Mesodermal cell (in vitro differentiated cells): ENCODE measurements around the gene MDGA2.

Source experiments
- H3K27ac ChIP-seq: 2 replicates; pipeline ENCODE4 v1.7.0; 2013; ENCODE audit warnings: mild to moderate bottlenecking, low read depth, low read length, moderate library complexity; ENCODE audit not compliant: severe bottlenecking
- H3K36me3 ChIP-seq: 2 replicates; pipeline ENCODE4 v1.7.1; 2013; ENCODE audit warnings: mild to moderate bottlenecking, low read length, moderate library complexity; ENCODE audit not compliant: control insufficient read depth, insufficient read depth
- H3K4me1 ChIP-seq: one replicate; pipeline ENCODE4 v1.7.1; 2013; ENCODE audit warnings: mild to moderate bottlenecking, low read length; ENCODE audit not compliant: insufficient read depth, control insufficient read depth, poor library complexity, severe bottlenecking
- H3K4me3 ChIP-seq: 2 replicates; pipeline ENCODE4 v1.7.0; 2013; ENCODE audit warnings: low read length, control low read depth, mild to moderate bottlenecking; ENCODE audit not compliant: insufficient read depth, poor library complexity, severe bottlenecking; ENCODE audit errors: extremely low read depth
- H3K9me3 ChIP-seq: 2 replicates; pipeline ENCODE4 v1.7.1; 2013; ENCODE audit warnings: mild to moderate bottlenecking, low read length, moderate library complexity; ENCODE audit not compliant: control insufficient read depth
- whole genome bisulfite sequencing, 2 experiments: methylation state at CpG; one replicate each; pipeline ENCODE4 v1.1.5; 2013; ENCODE audit warnings: missing lambda C conversion rate in 2 of 2; ENCODE audit not compliant: insufficient coverage in 2 of 2; 5-methylcytosine and 5-hydroxymethylcytosine counted together

MDGA2 gene

GRCh38 chr14:47346849-47347248 is 328.6 kb downstream of the MDGA2 start:
- H3K36me3 ChIP-seq, result no peaks in the 10 kb centered on the region
- H3K27ac ChIP-seq, result no peak overlapping the region
- no peaks in the 10 kb centered on the region for H3K9me3 ChIP-seq
- WGBS, 2 experiments, result 80 to 84% methylated on average over 2 to 5 of the region's 5 CpGs
- no peaks in the 10 kb centered on the region for H3K4me1 ChIP-seq
- no peak overlapping the region for H3K4me3 ChIP-seq

- no peaks in the 10 kb centered on the region for H3K36me3 ChIP-seq
- no peaks in the 10 kb centered on the region for H3K4me1 ChIP-seq
- H3K4me3 ChIP-seq, result no peak overlapping the region
- WGBS, 2 experiments, result 100% methylated on average over 1 of the region's 2 CpGs; no CpG with 5 or more reads in 1 of the 2 experiments
- no peaks in the 10 kb centered on the region for H3K9me3 ChIP-seq
- H3K27ac ChIP-seq, result no peak overlapping the region
Observed at GRCh38 chr14:47345016-47345415, 330.4 kb downstream of the MDGA2 start.

GRCh38 chr14:47332939-47333338 is 342.5 kb downstream of the MDGA2 start:
- H3K9me3 ChIP-seq, result no peaks in the 10 kb centered on the region
- no peak overlapping the region for H3K27ac ChIP-seq
- H3K4me1 ChIP-seq, result no peaks in the 10 kb centered on the region
- H3K4me3 ChIP-seq, result no peak overlapping the region
- H3K36me3 ChIP-seq, result no peaks in the 10 kb centered on the region
- WGBS, 2 experiments, result no CpG with 5 or more reads among the region's 3 CpGs

GRCh38 chr14:47332106-47332505 is 343.3 kb downstream of the MDGA2 start:
- Histone ChIP-seq H3K9me3 (no peaks in the 10 kb centered on the region), H3K27ac (no peak overlapping the region), H3K4me1 (no peaks in the 10 kb centered on the region), H3K36me3 (no peaks in the 10 kb centered on the region), H3K4me3 (no peak overlapping the region)

GRCh38 chr14:47328376-47328775 is 347.0 kb downstream of the MDGA2 start:
- Histone ChIP-seq H3K36me3 (no peaks in the 10 kb centered on the region), H3K9me3 (no peaks in the 10 kb centered on the region), H3K27ac (no peak overlapping the region), H3K4me1 (no peaks in the 10 kb centered on the region), H3K4me3 (no peak overlapping the region)
- 93 to 100% methylated on average over 2 to 3 of the region's 4 CpGs for WGBS, 2 experiments

- H3K4me3 ChIP-seq, result no peak overlapping the region
- H3K4me1 ChIP-seq, result no peaks in the 10 kb centered on the region
- H3K27ac ChIP-seq, result no peak overlapping the region
- 80% methylated on average over 1 of the region's 3 CpGs; no CpG with 5 or more reads in 1 of the 2 experiments for WGBS, 2 experiments
- no peaks in the 10 kb centered on the region for H3K9me3 ChIP-seq
- H3K36me3 ChIP-seq, result no peaks in the 10 kb centered on the region
Observed at GRCh38 chr14:47327336-47327735, 348.1 kb downstream of the MDGA2 start.

- Histone ChIP-seq H3K9me3 (no peaks in the 10 kb centered on the region), H3K4me3 (no peak overlapping the region), H3K36me3 (no peaks in the 10 kb centered on the region), H3K27ac (no peak overlapping the region), H3K4me1 (no peaks in the 10 kb centered on the region)
- WGBS, 2 experiments, result no CpG with 5 or more reads among the region's 2 CpGs
Observed at GRCh38 chr14:47322751-47323150, 352.7 kb downstream of the MDGA2 start.

GRCh38 chr14:47302121-47302520 is 373.3 kb downstream of the MDGA2 start:
- Histone ChIP-seq H3K9me3 (no peaks in the 10 kb centered on the region), H3K4me3 (no peak overlapping the region), H3K36me3 (no peaks in the 10 kb centered on the region), H3K27ac (no peak overlapping the region), H3K4me1 (peaks cover 5% of the 10 kb centered on the region)
- 100% methylated on average over 1 of the region's 2 CpGs; no CpG with 5 or more reads in 1 of the 2 experiments for WGBS, 2 experiments

- H3K4me3 ChIP-seq, result no peak overlapping the region
- no CpG with 5 or more reads among the region's 3 CpGs for WGBS, 2 experiments
- H3K9me3 ChIP-seq, result no peaks in the 10 kb centered on the region
- peaks cover 5% of the 10 kb centered on the region for H3K4me1 ChIP-seq
- no peaks in the 10 kb centered on the region for H3K36me3 ChIP-seq
- no peak overlapping the region for H3K27ac ChIP-seq
Observed at GRCh38 chr14:47300796-47301195, 374.6 kb downstream of the MDGA2 start.

- no CpG with 5 or more reads among the region's 1 CpG for WGBS, 2 experiments
- Histone ChIP-seq H3K9me3 (no peaks in the 10 kb centered on the region), H3K27ac (no peak overlapping the region), H3K4me3 (no peak overlapping the region), H3K36me3 (no peaks in the 10 kb centered on the region), H3K4me1 (peaks cover 5% of the 10 kb centered on the region)
Observed at GRCh38 chr14:47297374-47297773, 378.0 kb downstream of the MDGA2 start.

GRCh38 chr14:47284283-47284682 is 391.1 kb downstream of the MDGA2 start:
- no peaks in the 10 kb centered on the region for H3K36me3 ChIP-seq
- no peak overlapping the region for H3K27ac ChIP-seq
- no peaks in the 10 kb centered on the region for H3K4me1 ChIP-seq
- no peaks in the 10 kb centered on the region for H3K9me3 ChIP-seq
- no CpG with 5 or more reads among the region's 1 CpG for WGBS, 2 experiments
- no peak overlapping the region for H3K4me3 ChIP-seq
